ENCODE measurements around the gene ADARB2.

ADARB2 gene

DNA sequence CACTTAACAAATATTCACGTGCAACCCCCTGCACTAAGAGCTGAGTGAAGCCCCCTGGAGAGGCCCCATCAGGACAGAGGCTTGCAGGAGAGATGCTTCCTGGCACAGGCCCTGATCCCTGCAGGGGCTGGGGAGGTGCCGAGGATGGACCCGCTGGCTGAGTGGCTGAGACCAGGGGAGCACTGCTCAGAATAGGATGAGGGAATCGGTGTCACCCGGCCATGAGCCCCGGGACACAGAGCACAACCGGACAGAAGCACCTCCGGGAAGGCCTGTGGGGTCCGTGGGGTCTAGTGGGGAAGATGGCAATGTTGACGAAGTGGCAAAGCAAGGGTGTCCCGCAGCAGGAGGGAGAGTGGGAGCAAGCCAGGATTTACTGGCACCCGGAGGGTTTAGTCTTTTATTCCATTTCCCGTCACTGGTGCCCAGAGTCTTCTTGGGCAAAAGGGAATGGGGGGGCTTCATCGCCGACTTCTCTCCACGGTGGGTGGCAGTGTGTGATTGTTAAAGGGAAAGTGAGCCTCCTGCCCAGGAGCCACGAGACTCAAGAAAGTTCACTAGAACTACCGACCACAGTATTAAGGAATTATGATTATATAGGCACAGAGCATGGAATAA is 140.7 kb downstream of the ADARB2 start:
- CTCF ChIA-PET: interaction anchor here (1.1 kb wide), 1 partner anchor 15 kb away, joined by 3 read pairs; no protein-coding TSS in a partner anchor
- POLR2A ChIA-PET: no interaction called here
- no peak for DNase-seq (ENCODE audit: extremely low spot score)
- TF ChIP-seq CTCF (IDR thresholded peaks at IDR 0.05; ENCODE audit: control extremely low read depth, extremely low read depth, low read depth, missing control alignments): no peak

DNA sequence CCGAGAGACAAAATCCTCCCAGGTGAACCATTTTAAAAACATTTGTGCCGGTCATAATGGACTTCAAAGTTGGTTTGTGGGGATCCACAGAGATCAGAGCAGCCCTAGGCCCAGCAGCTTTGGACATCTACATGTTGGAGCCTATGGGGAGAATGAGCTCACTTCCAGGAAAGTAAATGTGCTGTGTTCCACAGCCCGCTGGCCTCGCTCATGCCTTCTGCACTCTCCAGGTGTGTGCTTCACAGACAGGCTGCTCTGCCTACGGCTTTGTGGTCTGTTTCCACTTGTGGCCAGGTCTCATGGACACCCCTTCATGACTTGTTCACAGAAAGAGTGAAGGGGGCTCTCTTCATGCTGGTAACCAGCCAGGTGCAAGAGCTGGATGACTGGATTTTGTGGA is 141.6 kb downstream of the ADARB2 start:
- TF ChIP-seq CTCF (IDR thresholded peaks at IDR 0.05; ENCODE audit: control extremely low read depth, extremely low read depth, low read depth, missing control alignments): no peak
- ChIA-PET CTCF (interaction anchor here (1.1 kb wide), 1 partner anchor 14 kb away, joined by 3 read pairs; no protein-coding TSS in a partner anchor), POLR2A (no interaction called here)
- no peak for DNase-seq (ENCODE audit: extremely low spot score)

DNA sequence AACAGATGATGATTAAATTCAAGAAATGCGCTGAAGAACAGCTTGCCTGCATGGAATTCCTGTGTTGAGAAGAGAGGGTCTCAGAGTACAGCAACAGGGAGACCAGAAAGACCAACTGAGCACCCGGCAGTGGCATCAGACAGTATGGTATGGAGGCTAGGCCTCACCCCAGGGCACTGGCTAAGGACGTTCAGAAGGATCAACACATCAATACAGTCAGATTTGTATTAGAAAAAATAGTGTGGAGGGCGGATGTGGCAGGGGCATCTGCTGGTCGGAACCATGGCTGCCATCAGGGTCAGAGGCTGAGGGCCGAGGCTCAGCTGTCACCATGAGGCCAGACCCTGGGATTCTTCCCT is 142.1 kb downstream of the ADARB2 start:
- POLR2A ChIA-PET: no interaction called here
- no peak for DNase-seq (ENCODE audit: extremely low spot score)
- TF ChIP-seq CTCF (IDR thresholded peaks at IDR 0.05; ENCODE audit: control extremely low read depth, extremely low read depth, low read depth, missing control alignments): no peak
- CTCF ChIA-PET: interaction anchor here (1.1 kb wide), 1 partner anchor 15 kb away, joined by 3 read pairs; no protein-coding TSS in a partner anchor

GRCh38 chr10:1594372-1595241 is 142.7 kb downstream of the ADARB2 start:
- ChIA-PET POLR2A (no interaction called here), CTCF (interaction anchor here (1.1 kb wide), 1 partner anchor 15 kb away, joined by 3 read pairs; no protein-coding TSS in a partner anchor)
- TF ChIP-seq CTCF (IDR thresholded peaks at IDR 0.05; ENCODE audit: control extremely low read depth, extremely low read depth, low read depth, missing control alignments): no peak
- no peak for DNase-seq (ENCODE audit: extremely low spot score)

DNA sequence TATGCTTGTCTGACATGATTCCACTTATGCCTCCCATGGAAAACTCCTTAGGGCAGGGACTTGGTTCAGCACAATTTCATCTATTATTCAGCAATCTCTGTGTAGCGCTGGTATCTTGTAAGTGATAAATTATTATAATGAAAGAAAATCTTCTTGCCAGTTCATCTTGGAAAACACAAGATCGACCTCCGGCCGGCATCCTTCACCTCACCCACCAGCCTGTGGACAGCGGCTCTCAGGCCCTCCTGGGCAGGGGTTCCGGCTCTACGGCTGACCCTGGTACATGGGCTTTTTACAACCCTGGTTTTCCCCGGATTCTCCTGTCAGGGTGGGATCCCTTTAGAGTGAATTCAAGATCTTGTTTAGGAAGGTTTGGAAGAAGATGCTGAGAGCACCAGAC is 145.6 kb downstream of the ADARB2 start:
- TF ChIP-seq CTCF (IDR thresholded peaks at IDR 0.05; ENCODE audit: control extremely low read depth, extremely low read depth, low read depth, missing control alignments): no peak
- no peak for DNase-seq (ENCODE audit: extremely low spot score)
- ChIA-PET CTCF (interaction anchor here (1.0 kb wide), 1 partner anchor 21 kb away, joined by 3 read pairs; no protein-coding TSS in a partner anchor), POLR2A (no interaction called here)

DNA sequence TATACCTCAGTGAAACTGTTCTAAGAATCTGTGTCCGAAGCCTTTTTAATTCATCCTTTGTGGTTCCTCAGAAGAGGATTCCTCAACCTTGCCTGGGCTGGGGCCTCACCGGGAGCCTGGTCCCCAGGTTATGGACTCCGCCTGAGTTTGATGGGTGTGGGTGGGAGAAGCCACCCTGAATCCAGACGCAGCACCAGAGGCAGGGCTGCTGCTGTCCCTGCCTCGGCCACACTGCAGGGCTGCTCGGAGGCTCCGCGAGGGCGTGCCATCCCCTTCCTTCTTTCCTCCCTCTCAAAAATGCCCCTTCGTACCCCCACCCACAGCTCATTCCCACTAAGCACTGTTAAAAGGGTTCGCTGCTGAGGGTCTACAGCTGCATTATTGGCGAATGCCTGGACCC is 146.3 kb downstream of the ADARB2 start:
- DNase-seq (ENCODE audit: extremely low spot score): no peak
- no peak for TF ChIP-seq CTCF (IDR thresholded peaks at IDR 0.05; ENCODE audit: control extremely low read depth, extremely low read depth, low read depth, missing control alignments)
- CTCF ChIA-PET: interaction anchor here (1.0 kb wide), 1 partner anchor 22 kb away, joined by 3 read pairs; no protein-coding TSS in a partner anchor
- POLR2A ChIA-PET: no interaction called here

All from GM10248 (cell line).